Measurements from ENCODE around the gene CIB4.

- TF ChIP-seq, protein P1, sequence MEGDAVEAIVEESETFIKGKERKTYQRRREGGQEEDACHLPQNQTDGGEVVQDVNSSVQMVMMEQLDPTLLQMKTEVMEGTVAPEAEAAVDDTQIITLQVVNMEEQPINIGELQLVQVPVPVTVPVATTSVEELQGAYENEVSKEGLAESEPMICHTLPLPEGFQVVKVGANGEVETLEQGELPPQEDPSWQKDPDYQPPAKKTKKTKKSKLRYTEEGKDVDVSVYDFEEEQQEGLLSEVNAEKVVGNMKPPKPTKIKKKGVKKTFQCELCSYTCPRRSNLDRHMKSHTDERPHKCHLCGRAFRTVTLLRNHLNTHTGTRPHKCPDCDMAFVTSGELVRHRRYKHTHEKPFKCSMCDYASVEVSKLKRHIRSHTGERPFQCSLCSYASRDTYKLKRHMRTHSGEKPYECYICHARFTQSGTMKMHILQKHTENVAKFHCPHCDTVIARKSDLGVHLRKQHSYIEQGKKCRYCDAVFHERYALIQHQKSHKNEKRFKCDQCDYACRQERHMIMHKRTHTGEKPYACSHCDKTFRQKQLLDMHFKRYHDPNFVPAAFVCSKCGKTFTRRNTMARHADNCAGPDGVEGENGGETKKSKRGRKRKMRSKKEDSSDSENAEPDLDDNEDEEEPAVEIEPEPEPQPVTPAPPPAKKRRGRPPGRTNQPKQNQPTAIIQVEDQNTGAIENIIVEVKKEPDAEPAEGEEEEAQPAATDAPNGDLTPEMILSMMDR (IDR thresholded peaks at IDR 0.05; ENCODE audit: poor library complexity), result no peak
- no peak for TF ChIP-seq EZH2 (IDR thresholded peaks at IDR 0.05; ENCODE audit: borderline replicate concordance)
Observed at GRCh38 chr2:26620031-26620605, 21.0 kb downstream of the CIB4 start.

All from hepatocyte (in vitro differentiated cells).